ENCODE results near the gene LRRN4CL. TPM values are rescaled to one million over a fixed set of nuclear protein-coding genes. Genes with fewer than 3 reads are reported as not detected.

The LRRN4CL gene
- total and polyA plus RNA-seq, 2 experiments from 2014 or later = 1.9 TPM; not detected in 1

- Histone ChIP-seq H3K9me3 (ENCODE audit: low read depth) (no peaks in the 10 kb centered on the region), H3K27ac (no peak overlapping the region), H3K4me1 (ENCODE audit: low read depth) (peaks cover 4% of the 10 kb centered on the region), H3K4me3 (no peak overlapping the region), H3K27me3 (no peaks in the 10 kb centered on the region), H3K36me3 (peaks cover 15% of the 10 kb centered on the region)
- TF ChIP-seq, protein P1, sequence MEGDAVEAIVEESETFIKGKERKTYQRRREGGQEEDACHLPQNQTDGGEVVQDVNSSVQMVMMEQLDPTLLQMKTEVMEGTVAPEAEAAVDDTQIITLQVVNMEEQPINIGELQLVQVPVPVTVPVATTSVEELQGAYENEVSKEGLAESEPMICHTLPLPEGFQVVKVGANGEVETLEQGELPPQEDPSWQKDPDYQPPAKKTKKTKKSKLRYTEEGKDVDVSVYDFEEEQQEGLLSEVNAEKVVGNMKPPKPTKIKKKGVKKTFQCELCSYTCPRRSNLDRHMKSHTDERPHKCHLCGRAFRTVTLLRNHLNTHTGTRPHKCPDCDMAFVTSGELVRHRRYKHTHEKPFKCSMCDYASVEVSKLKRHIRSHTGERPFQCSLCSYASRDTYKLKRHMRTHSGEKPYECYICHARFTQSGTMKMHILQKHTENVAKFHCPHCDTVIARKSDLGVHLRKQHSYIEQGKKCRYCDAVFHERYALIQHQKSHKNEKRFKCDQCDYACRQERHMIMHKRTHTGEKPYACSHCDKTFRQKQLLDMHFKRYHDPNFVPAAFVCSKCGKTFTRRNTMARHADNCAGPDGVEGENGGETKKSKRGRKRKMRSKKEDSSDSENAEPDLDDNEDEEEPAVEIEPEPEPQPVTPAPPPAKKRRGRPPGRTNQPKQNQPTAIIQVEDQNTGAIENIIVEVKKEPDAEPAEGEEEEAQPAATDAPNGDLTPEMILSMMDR (IDR thresholded peaks at IDR 0.05; ENCODE audit: low read depth, low read length) = no peak
- DNase-seq (ENCODE audit: low read depth in 1 of 2, low spot score in 1 of 2) = no peak
Observed at GRCh38 chr11:62649486-62649885, 39.8 kb downstream of the LRRN4CL start.

GRCh38 chr11:62648967-62649364, 40.4 kb downstream of the LRRN4CL start:
- H3K4me1 ChIP-seq (ENCODE audit: low read depth) = peaks cover 4% of the 10 kb centered on the region
- no peak for DNase-seq (ENCODE audit: low read depth in 1 of 2, low spot score in 1 of 2)
- H3K4me3 ChIP-seq = no peak overlapping the region
- peaks cover 15% of the 10 kb centered on the region for H3K36me3 ChIP-seq
- TF ChIP-seq, protein P1 (IDR thresholded peaks at IDR 0.05; ENCODE audit: low read depth, low read length) = no peak
- H3K9me3 ChIP-seq (ENCODE audit: low read depth) = no peaks in the 10 kb centered on the region
- H3K27ac ChIP-seq = no peak overlapping the region
- H3K27me3 ChIP-seq = no peaks in the 10 kb centered on the region

DNA sequence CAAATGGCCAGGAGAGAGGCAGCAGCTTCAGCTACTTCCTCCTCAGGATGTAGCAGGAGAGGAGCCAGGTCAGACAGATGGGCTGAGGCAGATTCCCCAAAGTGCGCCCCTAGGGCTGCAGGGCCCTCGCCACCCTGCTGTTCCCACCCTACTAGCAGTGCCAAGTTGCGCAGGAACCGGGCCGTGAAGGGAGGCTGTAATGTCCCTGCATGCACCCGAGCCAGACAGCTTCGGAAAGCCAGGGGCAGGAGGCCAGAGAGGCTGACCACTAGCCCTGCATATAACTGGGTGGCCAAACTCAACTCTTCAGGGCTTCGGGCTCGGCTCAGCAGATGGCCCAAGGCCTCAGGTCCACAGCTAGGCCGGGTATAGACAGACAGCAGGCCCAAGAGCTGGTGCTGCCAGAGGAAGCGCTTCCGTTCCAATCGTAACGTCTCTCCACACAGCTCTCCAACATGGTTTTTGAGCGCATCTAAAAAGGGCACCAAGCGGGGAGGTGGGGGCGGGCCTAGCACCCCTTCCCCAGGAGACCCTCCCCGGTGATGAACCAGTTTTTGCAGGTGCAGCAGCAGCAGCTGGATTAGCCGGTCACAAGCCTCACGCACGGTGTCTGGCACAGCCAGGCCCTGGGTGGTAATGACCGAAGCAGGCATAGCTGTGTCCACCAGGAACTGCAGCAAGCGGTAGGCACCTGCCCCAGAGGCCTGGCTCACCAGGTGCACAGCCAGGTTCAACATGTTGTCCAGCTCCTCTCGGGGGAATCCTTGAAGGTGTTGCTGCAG, 41.0 kb downstream of the LRRN4CL start:
- TF ChIP-seq, protein P1 (IDR thresholded peaks at IDR 0.05; ENCODE audit: low read depth, low read length) = no peak
- DNase-seq (ENCODE audit: low read depth in 1 of 2, low spot score in 1 of 2) = no peak
- H3K4me3 ChIP-seq = no peak overlapping the region
- peaks cover 15% of the 10 kb centered on the region for H3K36me3 ChIP-seq
- H3K27me3 ChIP-seq = no peaks in the 10 kb centered on the region
- no peak overlapping the region for H3K27ac ChIP-seq
- H3K4me1 ChIP-seq (ENCODE audit: low read depth) = peaks cover 4% of the 10 kb centered on the region
- no peaks in the 10 kb centered on the region for H3K9me3 ChIP-seq (ENCODE audit: low read depth)

GRCh38 chr11:62647609-62648005, 41.7 kb downstream of the LRRN4CL start:
- no peak for DNase-seq (ENCODE audit: low read depth in 1 of 2, low spot score in 1 of 2)
- Histone ChIP-seq H3K36me3 (peaks cover 20% of the 10 kb centered on the region), H3K27me3 (no peaks in the 10 kb centered on the region), H3K4me3 (no peak overlapping the region), H3K27ac (no peak overlapping the region), H3K9me3 (ENCODE audit: low read depth) (no peaks in the 10 kb centered on the region), H3K4me1 (ENCODE audit: low read depth) (peaks cover 4% of the 10 kb centered on the region)
- TF ChIP-seq, protein P1 (IDR thresholded peaks at IDR 0.05; ENCODE audit: low read depth, low read length) = no peak

DNA sequence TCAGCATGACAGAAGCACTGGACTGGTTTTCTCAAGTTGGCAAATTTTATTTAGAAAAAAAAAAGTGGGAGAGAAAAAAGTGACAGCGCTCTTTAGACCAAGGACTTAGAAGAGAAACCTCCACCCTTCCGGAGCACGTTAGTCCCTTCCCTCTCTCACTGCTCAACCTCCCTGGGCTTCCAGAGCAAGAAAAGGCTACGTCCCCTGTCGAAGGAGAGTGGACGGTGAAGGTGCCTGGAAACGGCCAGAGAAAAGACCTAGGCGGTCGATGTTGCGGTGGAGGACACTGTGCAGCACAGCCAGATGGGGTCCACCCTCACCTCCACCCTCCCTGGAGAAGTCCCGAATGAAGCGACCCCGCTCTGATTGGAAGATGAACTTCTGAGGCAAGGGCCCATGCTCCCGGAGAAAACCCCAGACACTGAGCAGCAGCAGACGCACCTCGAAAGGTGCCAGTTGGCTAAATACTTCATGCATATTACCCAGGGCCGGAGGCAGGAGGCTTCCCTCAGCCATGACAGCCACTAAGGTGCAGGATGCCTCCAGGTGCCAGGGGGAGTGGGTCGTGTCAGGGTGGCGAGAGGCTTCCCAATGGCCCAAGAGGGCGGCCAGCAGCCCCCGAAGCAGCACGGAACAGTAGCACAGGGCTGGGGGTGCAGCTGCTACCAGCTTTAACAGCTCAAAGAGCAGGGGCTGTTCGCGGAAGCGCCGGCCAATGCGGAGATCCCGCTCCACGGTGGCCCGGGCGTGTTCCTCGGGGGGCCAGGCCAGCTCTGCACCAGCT, 42.3 kb downstream of the LRRN4CL start:
- H3K4me3 ChIP-seq = no peak overlapping the region
- DNase-seq (ENCODE audit: low read depth in 1 of 2, low spot score in 1 of 2) = no peak

More for the DNA sequence above, 42.3 kb downstream of the LRRN4CL start:
- Histone ChIP-seq H3K27ac (no peak overlapping the region), H3K4me1 (ENCODE audit: low read depth) (peaks cover 4% of the 10 kb centered on the region), H3K36me3 (peaks cover 20% of the 10 kb centered on the region), H3K9me3 (ENCODE audit: low read depth) (no peaks in the 10 kb centered on the region), H3K27me3 (no peaks in the 10 kb centered on the region)
- TF ChIP-seq, protein P1 (IDR thresholded peaks at IDR 0.05; ENCODE audit: low read depth, low read length) = no peak

All from cardiac muscle cell (in vitro differentiated cells and primary cell).